Left hindlimb (tissue), 1 donor: ENCODE results near the gene MYO5B.

Source experiments
- DNase-seq: peaks from one replicate; pipeline ENCODE4 v3.0.0-alpha.2; 2018

Gene MYO5B

DNA sequence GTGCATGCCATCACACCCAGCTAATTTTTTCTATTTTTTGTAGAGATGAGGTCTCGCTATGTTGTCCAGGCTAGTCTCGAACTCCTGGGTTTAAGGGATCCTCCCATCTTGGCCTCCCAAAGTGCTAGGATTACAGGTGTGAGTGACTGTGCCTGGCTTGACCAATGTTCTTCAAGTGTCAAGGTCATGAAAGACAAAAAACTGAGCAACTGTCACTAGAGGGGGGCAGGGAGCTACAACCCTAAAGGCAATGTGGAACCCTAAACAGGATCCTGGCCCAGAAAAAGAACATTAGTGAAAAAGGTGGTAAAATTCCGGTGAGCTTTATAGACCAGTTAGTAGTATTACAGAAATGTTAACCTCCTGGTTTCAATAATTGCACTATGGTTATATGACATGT is 7.3 kb downstream of the MYO5B start:
- DNase-seq = no peak

DNA sequence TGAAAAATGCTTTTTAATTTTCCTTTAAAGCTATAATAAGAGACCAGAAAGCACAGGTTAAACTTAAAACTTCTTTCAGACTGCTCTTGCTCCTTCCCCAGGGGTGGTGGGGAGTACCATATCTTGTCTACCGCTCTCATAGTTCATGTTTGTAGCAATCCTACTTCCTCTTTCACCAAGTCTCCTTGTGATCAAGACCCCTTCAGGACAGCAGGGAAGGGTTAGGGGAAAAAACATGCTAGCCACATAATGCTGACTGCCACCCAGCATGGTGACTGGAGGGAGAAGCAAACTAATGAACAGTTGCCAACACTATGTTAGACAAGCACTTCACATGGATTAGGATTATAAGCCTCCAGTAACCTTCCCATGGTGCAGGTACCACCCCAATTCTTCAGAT is 8.6 kb downstream of the MYO5B start:
- DNase-seq = no peak

DNA sequence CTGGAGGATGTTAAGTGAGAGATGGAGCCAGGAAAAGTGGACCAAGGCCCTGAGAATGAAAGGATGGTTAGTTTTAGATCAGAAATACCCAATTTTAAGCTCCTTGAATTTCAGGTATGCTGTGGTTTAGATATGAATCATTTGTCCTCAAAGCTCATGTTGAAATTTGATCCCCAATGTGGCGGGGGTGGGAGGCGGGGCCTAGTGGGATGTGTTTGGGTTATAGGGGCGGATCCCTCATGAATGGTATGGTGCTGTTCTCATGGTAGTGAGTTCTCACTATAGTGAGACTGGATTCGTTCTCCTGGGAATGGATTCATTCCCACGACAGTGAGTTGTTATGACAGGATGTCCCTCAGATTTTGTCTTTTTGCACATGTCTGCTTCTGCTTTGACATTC is 11.4 kb downstream of the MYO5B start:
- DNase-seq = no peak

DNA sequence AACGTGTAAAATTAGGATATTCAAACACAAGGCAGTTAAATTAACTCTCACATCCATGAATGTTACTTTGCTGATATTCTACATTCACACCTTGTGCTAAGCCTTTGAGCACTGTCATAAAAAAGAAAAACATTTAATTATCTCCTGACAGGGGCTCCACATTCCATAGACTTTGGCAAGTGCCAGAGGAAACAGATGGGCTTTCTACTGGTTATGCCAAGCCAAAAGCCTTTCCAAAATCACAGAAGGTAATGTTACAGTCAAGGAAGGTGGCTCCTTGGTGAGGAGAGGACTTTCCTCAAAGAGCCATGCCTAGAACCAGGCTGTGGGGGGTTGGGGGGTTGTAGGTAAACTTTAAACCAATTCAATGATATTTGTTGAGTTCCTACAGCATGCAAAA is 12.4 kb downstream of the MYO5B start:
- DNase-seq = no peak

DNA sequence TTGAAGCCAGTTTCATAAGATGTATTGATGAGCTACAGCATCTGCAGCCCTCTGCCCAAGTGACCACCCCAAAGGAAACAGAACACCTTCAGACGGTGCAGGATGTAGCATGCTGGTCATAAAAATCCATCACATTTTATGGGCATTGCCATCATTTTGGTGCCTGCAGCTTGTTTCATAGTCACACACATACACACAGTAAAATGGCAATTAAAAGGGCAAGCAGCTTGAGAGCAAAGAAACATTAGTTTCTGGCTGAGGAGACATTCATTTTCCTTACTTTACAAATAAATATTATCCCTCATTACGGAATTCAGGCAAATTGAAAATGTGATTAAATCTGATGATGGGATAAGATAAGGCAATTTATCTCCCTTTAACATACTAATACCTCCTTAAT is 13.4 kb downstream of the MYO5B start:
- DNase-seq = no peak

DNA sequence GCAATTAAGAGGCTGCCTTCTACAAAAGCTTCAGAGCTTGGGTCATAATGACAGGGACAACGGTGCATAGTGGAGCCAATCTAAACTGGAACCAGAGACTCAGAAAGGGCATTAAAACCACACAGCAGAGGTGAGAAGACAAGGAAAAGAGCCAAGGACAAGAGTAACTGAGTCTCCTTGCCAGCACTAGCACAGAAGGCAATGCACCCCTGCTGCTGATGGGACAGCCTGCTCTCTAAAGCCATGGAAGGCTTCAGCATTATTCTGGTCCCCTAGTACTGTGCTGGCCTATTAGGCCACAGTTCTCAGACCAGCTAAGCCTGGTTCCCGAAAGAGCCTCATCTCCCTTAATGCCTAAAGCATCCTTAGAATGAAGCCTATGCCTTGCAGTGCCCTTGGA is 15.5 kb downstream of the MYO5B start:
- no peak for DNase-seq

DNA sequence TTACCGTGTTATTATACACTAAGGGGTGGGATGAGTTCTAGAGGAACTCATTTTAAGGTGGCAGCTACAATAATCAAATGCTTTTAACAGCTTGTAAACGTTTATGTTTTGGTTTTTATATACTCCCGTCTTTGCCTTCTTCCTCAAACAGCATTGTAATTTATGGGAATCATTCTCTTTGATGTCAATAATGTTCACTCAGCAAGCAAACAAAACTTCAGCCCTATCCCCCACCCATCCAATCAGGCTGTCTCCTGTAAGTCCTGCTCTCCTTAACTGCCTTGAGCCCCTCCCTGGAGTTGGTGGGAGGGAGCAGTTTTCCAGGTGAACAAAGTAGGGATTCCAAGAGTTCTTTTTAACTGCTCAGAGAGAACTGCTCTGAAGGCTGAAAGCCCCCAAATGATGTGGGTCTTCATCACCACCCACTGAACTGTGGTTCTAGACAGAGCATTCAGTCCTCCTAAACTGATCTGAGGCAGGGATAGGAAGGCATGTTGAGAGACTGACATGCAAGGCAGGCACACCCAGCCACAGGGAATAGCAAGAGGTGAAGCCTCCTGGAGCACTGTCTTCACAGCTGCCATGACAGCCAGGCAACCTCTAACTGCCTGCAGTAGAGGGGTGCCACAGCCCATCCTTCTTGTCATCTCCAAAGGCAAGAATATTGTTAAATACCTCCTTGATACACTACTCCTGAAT is 17.5 kb downstream of the MYO5B start:
- DNase-seq = no peak

DNA sequence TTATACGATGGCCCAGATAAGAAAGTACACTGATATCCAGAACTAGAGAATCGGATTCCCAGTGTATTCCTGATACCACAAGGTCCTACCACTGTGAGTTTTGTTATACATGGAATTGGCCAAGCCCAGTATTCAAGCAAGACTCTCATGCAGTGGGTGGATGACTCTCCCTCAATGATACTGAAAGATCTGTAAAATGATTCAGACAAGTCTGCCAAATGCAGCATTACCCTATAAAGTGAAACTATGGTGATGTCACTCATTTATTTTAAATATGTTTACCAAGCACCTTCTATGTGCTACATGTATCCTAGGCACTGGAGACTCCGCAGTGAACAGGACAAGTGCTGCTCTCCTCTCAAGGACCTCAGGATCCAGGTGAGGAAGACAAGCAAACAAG is 22.6 kb downstream of the MYO5B start:
- no peak for DNase-seq

DNA sequence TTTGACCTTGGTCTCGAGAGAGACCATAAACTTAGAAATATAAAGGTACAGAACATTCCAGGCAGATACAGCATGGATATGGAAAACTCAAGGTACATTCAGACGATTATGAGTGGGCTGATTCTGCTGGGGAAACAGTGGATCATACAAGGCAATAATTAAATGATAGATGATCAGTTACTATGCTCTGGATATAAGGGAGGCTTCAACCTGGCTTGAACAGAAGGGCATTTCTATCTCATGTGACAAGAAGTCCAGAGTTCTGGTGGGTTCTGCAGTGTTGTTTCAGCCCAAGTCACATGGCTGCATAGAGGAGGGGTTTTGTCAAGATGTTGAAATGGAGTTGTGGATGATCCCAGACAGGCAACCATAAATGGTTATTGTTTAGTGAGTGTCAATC is 23.5 kb downstream of the MYO5B start:
- no peak for DNase-seq

DNA sequence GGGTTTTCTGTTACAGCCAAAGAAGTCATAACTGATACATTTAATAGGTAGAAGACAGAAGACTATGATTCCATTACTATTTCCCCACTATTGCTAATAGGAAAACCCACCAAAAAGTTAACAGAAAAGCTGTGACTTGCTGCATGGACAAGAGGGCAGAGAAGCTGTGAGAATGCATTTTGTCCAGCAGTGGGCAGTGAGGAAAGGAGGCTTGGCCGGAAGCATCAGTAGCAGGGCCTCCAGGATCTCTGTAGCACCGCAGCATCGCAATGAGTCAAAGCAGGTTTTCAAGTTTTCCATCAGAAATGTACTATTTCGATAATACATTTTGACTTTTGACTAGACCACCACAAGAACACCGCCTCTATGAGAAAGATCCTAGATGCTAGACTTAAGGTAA is 24.9 kb downstream of the MYO5B start:
- DNase-seq = no peak

DNA sequence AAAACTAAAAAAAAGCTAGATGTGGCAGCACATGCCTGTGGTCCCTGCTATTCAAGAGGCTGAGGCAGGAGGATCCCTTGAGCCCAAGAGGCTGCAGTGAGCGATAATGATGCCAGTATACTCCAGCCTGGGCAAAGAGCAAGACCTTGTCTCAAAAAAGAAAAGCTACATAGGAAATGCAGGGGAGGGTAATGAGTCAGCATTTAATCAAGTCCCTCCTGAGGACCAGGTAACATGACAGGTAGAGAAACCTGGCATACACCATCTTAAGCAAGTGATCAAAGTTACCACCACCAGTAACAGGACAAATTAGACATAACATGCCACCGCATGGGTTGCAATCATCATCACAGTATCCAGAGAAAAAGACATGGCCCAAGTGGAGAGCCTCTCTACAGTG is 25.8 kb downstream of the MYO5B start:
- no peak for DNase-seq

DNA sequence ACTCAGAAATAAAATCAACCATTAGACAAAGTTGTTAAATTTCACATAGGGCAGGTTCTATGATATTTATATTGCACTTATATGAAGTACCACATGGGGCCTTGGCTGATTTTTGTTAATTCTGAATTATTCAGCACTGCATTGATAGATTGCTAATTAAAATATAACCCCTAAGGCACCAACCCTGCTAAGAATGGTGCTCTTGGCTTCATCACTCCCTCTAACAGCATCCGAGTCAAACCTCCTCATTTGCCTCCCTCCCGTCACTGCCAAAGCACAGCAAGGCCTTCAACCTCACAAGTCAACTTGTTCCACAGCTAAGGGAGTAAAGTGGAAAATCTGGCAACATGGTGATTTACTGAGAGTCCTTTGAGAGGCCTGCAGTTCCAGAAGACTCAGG is 27.0 kb downstream of the MYO5B start:
- no peak for DNase-seq

DNA sequence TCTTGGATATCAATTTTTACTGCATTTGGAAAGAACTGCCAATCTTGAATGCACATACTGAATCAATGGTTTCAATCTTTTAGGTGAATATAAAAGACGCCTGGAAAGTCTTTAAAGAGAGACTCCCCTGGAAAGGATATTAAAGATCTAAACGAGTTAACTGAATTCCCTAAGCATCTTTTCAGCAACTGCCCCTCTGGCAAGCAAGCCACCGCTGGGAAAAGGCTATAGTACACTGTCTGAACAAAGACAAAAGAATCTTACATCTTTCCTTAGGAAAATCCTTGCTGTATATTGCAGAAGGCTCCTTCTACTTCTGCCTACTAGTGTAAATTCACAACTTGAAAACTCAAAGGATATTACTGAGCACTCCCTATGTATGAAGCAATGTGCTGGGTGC is 28.0 kb downstream of the MYO5B start:
- DNase-seq = no peak

DNA sequence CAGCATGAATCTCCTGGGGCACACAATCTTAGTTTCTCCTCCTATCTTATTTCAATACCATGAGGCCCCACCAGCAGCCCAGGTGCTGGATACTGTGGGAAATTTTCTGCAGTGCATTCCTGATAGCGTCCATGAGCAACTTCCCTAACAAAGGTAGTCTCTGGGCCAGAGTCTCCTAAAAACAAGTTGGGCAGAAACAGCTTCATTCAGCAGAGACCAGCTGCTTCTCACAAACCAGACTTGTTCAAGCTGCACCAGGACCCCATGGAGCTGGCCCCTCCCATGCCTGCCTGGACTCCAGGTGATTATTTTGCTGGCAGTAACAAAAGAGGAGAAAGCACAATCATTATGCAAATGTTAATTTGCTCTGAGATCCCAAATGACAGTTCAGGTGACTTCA is 31.4 kb downstream of the MYO5B start:
- no peak for DNase-seq

DNA sequence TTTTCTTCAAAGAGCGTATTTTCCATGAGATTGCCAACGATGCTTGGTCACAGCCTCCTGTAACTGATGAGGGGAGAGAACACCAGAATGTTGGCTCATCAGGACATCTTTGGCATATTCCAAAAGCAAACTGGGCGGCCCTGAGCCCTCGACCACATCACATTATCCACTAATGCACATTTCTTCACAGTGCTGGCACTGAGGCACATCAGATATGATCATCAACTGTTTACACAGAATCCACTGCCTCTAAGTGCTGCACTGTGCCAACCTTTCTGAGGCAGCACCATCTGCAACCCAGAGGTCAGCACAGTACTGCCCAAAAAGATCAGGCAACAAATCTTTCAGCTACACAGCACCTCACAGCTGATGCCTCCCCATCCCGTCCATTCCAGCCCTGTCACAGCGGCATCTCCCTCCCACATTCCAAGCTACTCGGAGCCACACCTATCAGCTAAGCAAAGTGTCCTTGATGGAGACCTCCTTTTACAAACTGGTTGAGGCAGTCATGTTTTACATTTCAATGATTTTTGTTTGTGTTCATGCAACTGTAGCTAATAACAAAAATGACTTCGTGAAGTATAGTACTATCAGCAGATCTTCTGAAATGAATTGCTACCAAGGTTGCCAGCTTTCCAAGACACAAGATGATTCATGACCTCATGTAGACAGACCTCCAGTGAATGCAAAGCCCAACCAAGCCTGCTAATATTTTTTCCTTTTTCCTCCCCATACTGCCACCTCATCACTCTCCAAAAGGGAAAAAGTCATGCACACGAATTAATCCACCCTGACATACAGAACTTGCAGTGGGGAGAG is 32.3 kb downstream of the MYO5B start:
- DNase-seq = no peak

DNA sequence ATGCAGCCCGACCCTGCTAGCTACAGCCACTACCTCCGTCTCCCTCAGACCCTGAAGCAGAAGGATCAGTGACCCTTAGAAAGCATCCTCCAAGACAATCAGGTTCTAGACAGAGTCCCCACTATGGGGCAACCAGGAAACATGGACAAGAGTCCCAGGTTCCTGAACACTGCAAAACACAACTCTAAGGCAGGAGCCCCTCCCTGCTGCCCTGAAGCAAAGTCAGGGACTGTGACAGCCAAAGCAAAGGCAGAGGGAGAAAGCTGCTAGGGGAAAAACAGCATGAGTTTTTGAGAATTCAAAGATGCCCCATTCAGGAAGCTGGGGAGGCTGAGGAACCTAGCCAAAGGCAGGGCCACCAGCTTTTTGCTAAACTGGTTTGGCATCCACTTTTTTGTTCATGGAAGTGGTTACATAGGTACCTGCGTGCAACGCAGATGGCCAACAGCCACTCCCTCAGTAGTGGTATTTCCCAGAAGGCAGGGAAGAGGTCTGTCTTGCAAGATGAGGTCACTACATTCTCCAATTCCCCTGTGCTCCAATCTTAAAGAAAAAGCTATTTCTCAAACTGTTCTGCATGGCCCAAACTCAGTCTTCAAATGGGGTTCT is 33.2 kb downstream of the MYO5B start:
- DNase-seq = no peak

DNA sequence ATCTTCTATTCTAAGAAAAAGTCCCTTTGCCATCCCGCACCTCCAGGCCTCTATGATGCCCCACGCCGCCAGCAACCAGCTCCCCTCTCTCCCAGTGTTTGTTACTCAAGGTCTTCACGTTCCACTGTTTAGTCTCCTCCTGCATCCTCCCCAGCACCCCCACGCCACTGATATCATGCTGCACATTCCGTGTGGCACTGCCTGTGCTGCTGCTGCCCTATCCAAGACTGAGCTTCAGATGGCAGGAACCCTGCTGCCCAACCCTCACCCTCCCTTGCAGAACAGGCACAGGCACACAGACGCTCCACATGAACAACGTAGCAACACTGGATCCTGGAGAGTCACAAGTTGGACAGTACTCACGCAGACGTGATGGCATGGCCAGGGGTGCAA is 35.3 kb downstream of the MYO5B start:
- DNase-seq = no peak

DNA sequence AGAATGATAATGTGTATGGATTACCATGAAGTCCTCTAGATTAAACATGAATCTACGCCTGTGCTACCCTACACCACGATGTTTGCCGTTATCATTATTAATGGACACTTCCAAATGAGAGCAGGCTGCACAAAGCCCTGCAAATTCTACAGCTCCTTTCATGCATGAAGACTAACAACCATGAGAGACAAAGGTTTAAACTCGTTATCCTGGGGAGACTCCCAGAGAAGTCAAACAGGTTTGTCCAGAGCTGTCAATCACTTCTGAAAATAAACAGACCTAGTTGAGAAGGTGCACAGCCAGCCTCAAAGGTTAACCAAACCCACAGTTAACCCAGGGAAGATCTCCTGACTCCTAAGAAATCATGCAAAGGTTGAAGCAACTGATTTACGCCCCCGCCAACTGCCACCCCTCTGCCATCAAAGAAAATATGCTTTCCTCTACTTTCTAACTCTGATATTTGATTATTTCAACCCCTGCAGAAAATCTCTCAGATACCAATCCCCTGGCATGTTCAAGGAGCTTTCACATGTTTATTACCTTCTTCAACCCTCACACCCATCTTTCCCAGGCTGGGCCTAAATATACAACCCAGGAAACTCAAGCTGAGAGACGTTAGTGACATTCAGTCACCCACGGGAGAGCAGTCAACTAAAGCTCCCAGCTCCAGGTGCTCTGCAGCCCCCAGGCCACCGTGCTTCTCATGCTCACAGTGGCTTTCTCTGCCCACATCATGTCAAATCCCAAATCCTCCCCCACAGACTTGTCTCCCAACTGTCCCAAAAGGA is 35.9 kb downstream of the MYO5B start:
- DNase-seq = no peak

DNA sequence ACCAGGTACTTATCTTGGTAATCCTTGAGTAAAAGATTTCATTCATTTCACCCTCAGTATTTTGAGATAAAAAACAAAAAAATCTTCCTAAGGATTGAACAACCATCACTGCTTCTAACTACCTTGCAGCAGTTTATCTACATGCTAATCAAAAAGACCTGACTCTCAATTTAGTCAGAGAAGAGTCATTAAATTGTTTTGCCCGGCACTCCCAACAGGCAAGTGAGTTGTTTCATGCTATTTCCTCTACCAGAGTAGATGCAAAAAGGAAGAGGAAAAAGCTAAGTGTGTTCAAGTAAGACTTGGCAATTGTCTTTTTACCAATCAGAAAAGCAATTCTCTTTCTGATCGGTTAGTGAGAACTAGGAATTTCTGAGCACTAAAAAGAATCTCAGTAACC is 39.5 kb downstream of the MYO5B start:
- DNase-seq = no peak

DNA sequence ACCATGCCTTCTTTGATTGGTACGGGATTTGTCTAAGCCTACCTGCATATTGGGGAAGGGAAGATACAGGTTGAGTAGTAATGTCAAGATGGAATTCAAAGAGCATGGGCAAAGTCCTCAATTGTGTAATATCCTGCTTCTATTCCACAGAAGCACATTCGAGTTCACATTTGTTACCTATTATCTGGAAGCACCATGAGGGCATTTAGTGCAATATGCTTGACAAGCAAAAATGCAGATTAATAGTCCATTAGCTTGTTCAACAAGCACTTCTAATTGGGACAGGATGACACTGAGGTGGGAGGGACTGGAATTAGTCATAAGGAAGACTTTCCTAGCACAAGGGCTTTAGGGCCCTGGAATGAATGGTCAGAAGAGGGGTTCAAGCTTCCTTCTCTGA is 40.5 kb downstream of the MYO5B start:
- no peak for DNase-seq

DNA sequence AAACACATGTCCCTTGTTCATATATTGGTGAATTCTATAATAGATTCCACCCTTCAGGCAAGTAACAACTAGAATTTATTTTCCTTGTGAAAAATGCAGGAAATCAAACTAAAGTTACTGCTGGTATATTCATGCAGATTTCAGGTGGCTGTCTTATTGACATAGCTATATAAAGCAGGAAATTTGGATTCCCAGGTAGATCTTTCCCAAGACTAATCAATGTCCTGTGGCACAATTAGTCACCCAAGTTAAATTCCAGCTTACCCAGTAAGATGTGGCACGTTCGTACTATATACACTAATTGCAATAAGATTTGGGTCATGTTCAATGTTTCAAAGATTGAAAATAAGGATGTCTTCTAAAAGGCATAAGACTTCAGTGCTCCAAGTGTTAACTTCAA is 42.0 kb downstream of the MYO5B start:
- no peak for DNase-seq

DNA sequence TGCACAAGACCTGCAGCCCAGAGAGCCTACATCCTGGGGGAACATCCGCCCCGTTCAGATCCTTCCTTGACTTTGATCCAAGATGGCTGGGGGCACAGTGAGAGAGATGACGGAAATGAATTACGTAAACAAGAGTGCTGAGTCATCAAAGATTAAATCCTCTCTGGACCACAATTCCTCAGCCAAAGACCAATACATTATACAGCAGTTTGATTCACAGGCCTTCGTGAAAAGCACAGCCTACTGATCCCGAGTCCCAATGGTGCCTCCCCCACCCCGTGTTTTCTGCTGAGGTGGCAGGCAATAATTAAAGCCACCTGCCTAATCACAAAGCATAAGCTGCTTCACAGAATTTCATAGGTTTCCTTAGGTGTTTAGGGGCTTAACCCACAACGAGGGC is 43.0 kb downstream of the MYO5B start:
- no peak for DNase-seq

DNA sequence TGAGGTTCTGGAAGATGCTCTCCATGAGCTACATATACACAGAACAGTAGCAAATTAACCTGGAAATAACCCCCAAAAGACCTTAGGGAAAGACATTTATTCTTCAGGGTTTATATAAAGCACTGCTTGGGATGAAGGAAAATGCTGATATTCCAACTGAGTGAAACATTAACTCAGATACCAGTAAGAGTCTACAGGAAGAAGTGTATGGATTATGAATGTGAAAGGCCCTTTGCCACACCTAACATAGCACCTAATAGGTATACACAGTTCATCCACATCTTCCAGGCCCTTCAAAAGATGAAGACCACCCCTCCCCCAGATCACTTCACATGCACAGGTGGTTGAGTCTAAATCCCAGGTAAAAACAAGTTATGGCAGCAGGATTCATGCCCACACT is 50.4 kb downstream of the MYO5B start:
- no peak for DNase-seq

DNA sequence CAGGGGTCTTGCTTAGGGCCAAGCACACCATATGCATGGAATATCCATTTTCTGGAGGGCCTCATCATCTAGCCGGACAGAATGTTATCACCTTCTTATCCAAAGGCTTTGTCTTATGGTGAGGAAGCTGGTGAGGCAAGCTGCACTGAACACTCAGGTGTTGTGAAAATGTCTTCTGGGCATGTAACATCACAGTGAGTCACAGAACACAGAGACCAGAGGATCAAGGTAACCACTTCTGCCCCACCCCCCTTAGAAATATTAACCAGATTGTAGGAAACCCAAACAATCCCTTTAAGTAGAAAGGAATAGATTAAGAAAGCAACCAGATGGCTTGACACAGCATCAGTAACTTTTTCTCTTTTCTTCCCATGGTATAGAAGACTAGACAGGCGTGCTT is 51.1 kb downstream of the MYO5B start:
- DNase-seq = no peak
